Hindlimb muscle (tissue), 1 donor: ENCODE measurements around the gene MFSD2B. TPM values are rescaled to one million over a fixed set of nuclear protein-coding genes. Genes with fewer than 3 reads are reported as not detected.
"Not testable (repeated sequence)": the region's sequence is repeated elsewhere in the genome, so short reads cannot be mapped to it uniquely, and the experiment has no call there.

Experiments
- DNase-seq: peaks from one replicate; pipeline ENCODE4 v3.0.0-alpha.2; 2013
- polyA plus RNA-seq: library from polyadenylated mRNA; unstranded; fragments of 120-200 nt; gene quantifications from one replicate; pipeline ENCODE4 v1.2.1, GENCODE V29; 2013; ENCODE audit not compliant: insufficient read length

MFSD2B gene
- polyA plus RNA-seq, 1 donor, result 3.6 TPM

- DNase-seq, result no peak
Measured at GRCh38 chr2:24019729-24020128, 9.8 kb downstream of the MFSD2B start.

DNA sequence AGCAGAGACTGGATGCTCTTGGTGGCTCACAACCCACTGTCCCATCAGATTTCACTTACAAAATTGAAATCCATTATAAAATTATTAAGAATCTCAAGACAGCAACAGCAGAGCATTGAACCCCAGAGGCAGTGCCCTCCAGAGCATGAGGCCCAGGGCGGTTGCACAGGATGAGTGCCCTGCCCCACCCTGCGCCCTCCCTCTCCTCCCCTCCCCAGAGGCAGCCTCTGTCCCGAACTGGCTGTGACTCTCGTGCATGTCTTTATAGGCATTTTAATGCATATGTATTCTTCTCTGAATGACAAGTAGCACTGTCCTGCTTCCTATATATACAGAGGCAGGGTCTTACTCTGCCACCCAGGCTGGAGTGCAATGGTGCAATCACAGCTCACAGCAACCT lies 10.4 kb downstream of the MFSD2B start:
- no peak for DNase-seq

GRCh38 chr2:24021122-24021998 lies 11.5 kb downstream of the MFSD2B start:
- no peak for DNase-seq

- DNase-seq, result no peak
Measured at GRCh38 chr2:24022324-24022974, 12.6 kb downstream of the MFSD2B start.

- DNase-seq, result no peak
Measured at GRCh38 chr2:24022975-24023575, 13.2 kb downstream of the MFSD2B start.

GRCh38 chr2:24024018-24024417 lies 14.1 kb downstream of the MFSD2B start:
- DNase-seq, result no peak

DNA sequence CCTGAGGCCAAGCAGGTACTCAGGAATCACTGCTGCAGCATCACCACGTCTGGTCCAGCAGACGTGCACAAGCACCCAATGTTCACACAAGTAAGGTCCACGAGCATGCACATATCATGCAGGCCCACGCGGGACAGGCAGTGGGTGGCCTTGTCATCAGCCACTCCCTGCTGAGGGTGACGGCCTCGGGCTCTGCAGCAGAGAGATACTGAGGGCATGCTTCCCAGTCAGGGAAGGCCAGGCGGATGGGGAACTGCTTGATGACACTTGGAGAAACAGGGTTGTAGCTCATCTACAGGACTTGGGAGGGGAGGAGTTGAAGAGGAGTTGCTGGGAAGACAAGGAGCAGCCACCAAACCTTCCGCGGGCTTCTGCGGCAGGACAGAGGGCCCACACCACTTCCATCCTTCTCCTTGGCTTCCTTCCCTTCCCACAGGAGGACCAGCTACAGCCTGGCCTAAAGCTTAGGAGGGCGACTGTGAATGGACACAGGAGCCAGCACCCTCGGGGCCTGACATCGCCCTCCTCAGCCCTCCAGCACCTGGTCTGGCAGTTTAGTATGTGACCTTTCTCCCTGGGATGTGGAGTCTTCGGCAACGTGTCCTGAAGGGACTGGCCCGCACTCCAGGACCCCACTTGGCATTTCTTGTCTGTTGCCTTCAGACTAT lies 15.2 kb downstream of the MFSD2B start:
- DNase-seq, result no peak

DNA sequence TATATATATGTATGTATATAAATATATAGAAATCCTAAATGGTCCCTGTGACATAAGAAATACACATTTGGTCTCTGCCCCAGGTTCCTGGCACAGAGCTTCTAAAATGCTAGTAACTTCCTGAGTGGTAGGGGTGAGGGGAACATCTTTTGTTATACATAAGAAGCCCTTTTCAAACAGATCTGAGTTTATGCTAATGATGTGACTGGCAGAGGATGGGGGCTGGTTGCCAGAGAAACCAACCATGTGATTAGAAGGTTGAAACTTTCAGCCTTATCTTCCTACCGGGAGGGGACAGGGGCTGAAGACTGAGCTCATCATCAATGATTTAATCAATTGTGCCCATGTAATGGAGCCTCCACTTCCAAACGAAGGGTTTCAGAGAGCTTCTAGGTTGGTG lies 16.3 kb downstream of the MFSD2B start:
- no peak for DNase-seq

- no peak for DNase-seq
Measured at GRCh38 chr2:24038786-24039499, 29.1 kb downstream of the MFSD2B start.

- no peak for DNase-seq
Measured at GRCh38 chr2:24040511-24040910, 30.6 kb downstream of the MFSD2B start.

DNA sequence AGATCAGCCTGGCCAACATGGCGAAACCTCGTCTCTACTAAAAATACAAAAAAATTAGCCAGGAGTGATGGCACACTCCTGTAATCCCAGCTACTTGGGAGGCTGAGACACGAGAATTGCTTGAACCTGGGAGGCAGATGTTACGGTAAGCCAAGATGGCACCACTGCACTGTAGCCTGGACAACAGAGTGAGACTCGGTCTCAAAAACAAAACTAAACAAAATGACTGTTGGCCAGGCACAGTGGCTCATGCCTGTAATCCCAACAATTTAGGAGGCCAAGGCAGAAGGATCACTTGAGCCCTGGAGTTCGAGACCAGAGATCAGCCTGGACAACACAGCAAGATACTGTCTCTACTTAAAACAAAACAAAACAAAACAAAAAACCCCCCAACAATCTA lies 33.2 kb downstream of the MFSD2B start:
- DNase-seq, result not testable (repeated sequence)

DNA sequence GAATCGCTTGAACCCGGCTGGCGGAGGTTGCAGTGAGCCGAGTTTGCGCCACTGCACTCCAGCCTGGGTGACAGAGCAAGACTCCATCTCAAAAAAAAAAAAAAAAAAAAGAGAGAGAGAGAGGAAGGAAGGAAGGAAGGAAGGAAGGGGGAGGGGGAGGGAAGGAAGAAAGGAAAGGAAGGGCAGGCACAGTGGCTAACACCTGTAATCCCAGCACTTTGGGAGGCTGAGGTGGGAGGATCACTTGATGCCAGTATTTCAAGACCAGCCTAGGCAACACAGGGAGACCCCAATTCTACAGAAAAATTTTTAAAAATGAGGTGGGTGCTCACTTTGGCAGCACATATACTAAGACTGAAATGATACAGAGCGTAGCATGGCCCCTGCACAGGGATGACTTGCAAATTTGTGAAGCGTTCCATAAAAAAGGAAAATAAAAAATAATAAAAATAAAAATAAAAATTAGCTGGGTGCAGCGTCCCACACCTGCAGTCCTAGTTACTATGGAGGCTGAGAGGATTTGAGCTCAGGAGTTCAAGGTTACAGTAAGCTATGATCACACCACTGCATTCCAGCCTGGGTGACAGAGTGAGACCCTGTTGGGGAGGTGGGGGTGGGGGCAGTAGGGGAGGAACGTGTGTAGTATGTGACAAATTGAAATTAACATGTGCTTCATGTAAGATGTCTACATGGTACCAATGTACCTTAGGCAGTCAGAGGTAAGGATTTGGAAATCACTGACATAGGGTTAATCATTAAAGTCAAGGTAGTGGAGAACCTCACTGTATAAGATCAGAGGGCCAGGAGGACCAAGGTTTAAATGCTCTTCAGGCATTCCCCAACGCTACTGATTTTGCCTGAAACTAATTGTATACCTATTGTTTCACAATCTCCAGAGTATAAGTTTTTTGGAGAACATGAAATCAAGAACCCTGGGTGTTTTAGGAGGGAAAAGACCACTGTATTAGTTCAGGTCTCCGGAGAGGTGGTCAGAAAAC lies 35.9 kb downstream of the MFSD2B start:
- DNase-seq, result no peak

DNA sequence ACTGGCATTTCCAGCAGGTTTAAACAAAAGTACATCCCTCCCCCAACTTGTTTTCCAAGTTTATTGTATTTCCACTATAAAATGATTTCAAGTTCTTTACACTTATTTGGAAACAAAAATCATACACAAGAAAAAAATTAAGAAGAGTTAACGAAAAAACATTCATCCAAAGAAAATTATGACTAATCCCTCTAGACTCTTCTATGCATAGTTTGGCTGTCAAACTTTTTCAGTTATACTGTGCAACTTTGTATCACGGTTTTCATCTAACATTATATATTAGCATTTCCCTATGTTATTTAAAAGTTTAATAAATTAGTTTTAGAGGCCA lies 36.7 kb downstream of the MFSD2B start:
- DNase-seq, result no peak

- DNase-seq, result peak; percentile 96
Measured at GRCh38 chr2:24046930-24047702, 37.2 kb downstream of the MFSD2B start, which contains the start of gene WDCP. TSS of gene WDCP (minus strand) at chr2:24047391. CDS start at chr2:24039494, 7,897 bp downstream.

DNA sequence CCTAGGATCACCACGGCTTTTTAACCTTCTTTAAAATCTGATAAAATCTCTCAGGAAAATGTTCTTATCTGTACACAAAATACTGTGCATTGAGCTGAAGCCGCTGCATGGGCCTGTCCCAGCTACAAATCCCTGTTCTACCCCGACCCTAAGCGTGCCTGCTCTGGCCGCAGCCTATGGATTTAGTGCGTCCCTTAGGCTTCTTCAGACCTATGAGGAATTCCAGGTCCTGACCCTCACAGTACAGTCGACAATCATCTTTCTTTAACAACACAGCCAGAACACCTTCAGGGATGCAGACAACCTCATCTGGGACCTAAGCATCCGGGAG lies 37.8 kb downstream of the MFSD2B start:
- DNase-seq, result no peak

DNA sequence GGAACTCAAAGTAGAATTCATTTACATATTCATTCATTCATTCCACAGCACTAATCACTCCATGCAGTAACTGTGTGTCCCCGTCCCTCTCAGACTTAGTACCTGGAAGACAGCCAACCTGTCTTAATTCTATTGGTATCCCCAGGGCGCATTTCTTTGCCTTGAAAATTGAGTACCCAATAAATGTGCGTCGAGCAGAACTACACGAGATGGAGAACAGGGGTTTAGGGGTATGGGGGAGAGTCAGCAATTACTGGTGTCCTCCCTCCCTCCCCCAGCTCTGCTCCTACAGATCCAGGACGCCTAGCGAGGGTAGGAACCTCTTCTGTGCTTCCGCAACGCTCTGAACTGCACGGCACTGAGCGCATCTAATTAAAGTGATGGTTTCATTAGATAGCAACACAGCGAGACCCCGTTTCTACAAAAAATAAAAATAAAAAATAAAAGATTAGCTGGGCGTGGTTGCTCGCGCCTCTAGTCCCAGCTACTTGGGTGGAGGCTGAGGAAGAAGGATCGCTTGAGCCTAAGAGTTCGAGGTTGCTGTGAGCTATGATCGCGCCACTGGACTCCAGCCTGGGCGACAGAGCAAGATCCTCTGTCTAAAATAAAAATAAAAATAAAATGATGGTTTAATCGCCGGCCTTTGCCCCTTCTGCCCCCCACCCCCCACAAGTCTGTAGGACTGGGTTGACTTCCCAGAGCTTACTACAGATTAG lies 39.0 kb downstream of the MFSD2B start:
- DNase-seq, result no peak

GRCh38 chr2:24049485-24050021 lies 39.7 kb downstream of the MFSD2B start, which contains the start of gene FKBP1B:
TSS of gene FKBP1B (plus strand) at chr2:24049741. CDS start at chr2:24049850, 109 bp downstream.
- DNase-seq, result peak; percentile 23

GRCh38 chr2:24050041-24050979 lies 40.4 kb downstream of the MFSD2B start:
- no peak for DNase-seq
